HFF-Myc (cell line): ENCODE results near the gene THRA.
A peak's percentile ranks its signal among the peaks of the same experiment; 100 is the strongest.

Source experiments
- DNase-seq: peaks from one replicate; pipeline ENCODE4 v3.0.0-alpha.2; 2011; ENCODE audit warnings: low read depth; ENCODE audit errors: extremely low read depth
- H3K4me3 ChIP-seq: replicated peaks from 2 replicates; pipeline ENCODE4 v1.5.1; 2011; ENCODE audit warnings: low read depth, mild to moderate bottlenecking, control low read depth, low read length
- CTCF ChIP-seq: IDR thresholded peaks from 2 replicates; pipeline ENCODE4 v1.5.1; 2012; ENCODE audit warnings: mild to moderate bottlenecking, low read depth, low read length, control low read depth; ENCODE audit errors: missing control alignments

THRA gene

GRCh38 chr17:40112191-40112711, 49.5 kb downstream of the THRA start:
- no peak for DNase-seq
- no peak for TF ChIP-seq CTCF
- no peak overlapping the region for H3K4me3 ChIP-seq

- DNase-seq: no peak
- TF ChIP-seq CTCF: no peak
- no peak overlapping the region for H3K4me3 ChIP-seq
These were observed 49.9 kb downstream of the THRA start for GRCh38 chr17:40112718-40113109.

GRCh38 chr17:40113110-40113906, 50.5 kb downstream of the THRA start:
- peak; percentile 87 for TF ChIP-seq CTCF
- peak overlapping the region; percentile 21 for H3K4me3 ChIP-seq
- peak; percentile 95 for DNase-seq

GRCh38 chr17:40113907-40114245, 51.1 kb downstream of the THRA start:
- no peak for TF ChIP-seq CTCF
- peak overlapping the region; percentile 21; the same call in 1 of the 2 replicates for H3K4me3 ChIP-seq
- no peak for DNase-seq

GRCh38 chr17:40115101-40115436, 52.3 kb downstream of the THRA start:
- no peak for DNase-seq
- no peak overlapping the region for H3K4me3 ChIP-seq
- TF ChIP-seq CTCF: no peak

GRCh38 chr17:40121181-40122135, 58.7 kb downstream of the THRA start, which contains the start of gene MSL1:
MSL1 (plus strand) TSS chr17:40121971; CDS start chr17:40122613, 642 bp downstream.
- TF ChIP-seq CTCF: no peak
- peak within 1 kb of the TSS; percentile 91 for H3K4me3 ChIP-seq
- no peak for DNase-seq
